SU-DHL-6 (cell line): Measurements from ENCODE around the gene CCDC15.

Experiments used
- CTCF ChIP-seq: fragments of 200-600 bp; sonication (generic); IDR thresholded peaks from one replicate; pipeline ENCODE4 v1.5.1; 2017; ENCODE audit warnings: antibody characterized with exemption, mild to moderate bottlenecking, low read length, moderate library complexity; ENCODE audit not compliant: insufficient read depth, poor library complexity, severe bottlenecking
- EZH2phosphoT487 ChIP-seq: fragments of 200-600 bp; sonication (generic), shearing (Covaris generic); conservative IDR thresholded peaks from 2 replicates; pipeline ENCODE4 v1.6.1; 2018; ENCODE audit warnings: mild to moderate bottlenecking, antibody characterized with exemption, low read length, moderate library complexity, mixed read lengths

GRCh38 chr11:125001079-125001778 is 47.2 kb downstream of the CCDC15 start:
- TF ChIP-seq CTCF (no peak), EZH2phosphoT487 (no peak)
